Prostate gland (tissue), 2 donors: ENCODE measurements around the gene GPR4.

Source experiments
- POLR2A ChIP-seq: fragments of 450-650 bp; IDR thresholded peaks from one replicate; pipeline ENCODE4 v1.6.1; 2016; ENCODE audit warnings: antibody characterized with exemption, mild to moderate bottlenecking
- TF ChIP-seq, protein P1 (sequence below), 4 experiments: fragments of 200-600 bp in 2 of 4; fragments of 450-650 bp in 2 of 4; sonication (generic) in 2 of 4; IDR thresholded peaks; 1 replicate in 3 of 4; 2 replicates in 1 of 4; pipeline ENCODE4 v1.5.1; 2016 to 2019; ENCODE audit warnings: antibody characterized with exemption in 4 of 4, mild to moderate bottlenecking in 2 of 4, moderate library complexity in 2 of 4

DNA sequence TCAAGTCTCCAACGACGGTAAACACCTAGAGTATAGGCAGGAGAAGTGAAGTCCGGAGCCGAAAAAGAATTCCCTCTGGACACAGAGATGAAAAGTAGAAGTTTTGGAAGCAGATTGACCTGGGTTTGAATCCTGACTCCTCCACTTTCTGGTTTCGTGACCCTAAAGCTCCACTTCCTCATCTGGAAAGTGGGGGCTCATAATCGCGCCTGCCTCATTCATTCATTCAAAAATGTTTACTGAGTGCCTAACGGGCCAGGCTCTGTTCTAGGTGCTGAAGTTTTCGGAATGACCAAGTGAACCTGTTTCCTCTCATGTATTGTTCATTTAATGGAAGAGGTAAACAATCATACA lies 44.3 kb upstream of the GPR4 start:
- TF ChIP-seq, protein P1, sequence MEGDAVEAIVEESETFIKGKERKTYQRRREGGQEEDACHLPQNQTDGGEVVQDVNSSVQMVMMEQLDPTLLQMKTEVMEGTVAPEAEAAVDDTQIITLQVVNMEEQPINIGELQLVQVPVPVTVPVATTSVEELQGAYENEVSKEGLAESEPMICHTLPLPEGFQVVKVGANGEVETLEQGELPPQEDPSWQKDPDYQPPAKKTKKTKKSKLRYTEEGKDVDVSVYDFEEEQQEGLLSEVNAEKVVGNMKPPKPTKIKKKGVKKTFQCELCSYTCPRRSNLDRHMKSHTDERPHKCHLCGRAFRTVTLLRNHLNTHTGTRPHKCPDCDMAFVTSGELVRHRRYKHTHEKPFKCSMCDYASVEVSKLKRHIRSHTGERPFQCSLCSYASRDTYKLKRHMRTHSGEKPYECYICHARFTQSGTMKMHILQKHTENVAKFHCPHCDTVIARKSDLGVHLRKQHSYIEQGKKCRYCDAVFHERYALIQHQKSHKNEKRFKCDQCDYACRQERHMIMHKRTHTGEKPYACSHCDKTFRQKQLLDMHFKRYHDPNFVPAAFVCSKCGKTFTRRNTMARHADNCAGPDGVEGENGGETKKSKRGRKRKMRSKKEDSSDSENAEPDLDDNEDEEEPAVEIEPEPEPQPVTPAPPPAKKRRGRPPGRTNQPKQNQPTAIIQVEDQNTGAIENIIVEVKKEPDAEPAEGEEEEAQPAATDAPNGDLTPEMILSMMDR (IDR thresholded peaks at IDR 0.05): no peak
- TF ChIP-seq POLR2A: no peak
